GM12873 (cell line): ENCODE measurements around the gene MVP.

Source experiments
- CTCF ChIP-seq: IDR thresholded peaks from 2 replicates; pipeline ENCODE4 v1.5.1; 2012; ENCODE audit warnings: low read depth, mild to moderate bottlenecking, moderate library complexity, low read length, control low read depth; ENCODE audit not compliant: insufficient read depth; ENCODE audit errors: missing control alignments

The MVP gene

GRCh38 chr16:29804020-29804419 is 16.2 kb upstream of the MVP start:
- TF ChIP-seq CTCF, result no peak

- TF ChIP-seq CTCF, result no peak
Measured at GRCh38 chr16:29804455-29805231, 15.6 kb upstream of the MVP start.

- TF ChIP-seq CTCF, result no peak
Measured at GRCh38 chr16:29805232-29806098, 14.8 kb upstream of the MVP start.

GRCh38 chr16:29806099-29806579 is 14.1 kb upstream of the MVP start, which contains the start of gene MAZ:
TSS of gene MAZ (plus strand) at chr16:29806529. CDS start at chr16:29806702, 173 bp downstream.
- no peak for TF ChIP-seq CTCF

GRCh38 chr16:29806641-29807425 is 13.4 kb upstream of the MVP start:
- TF ChIP-seq CTCF, result no peak

- TF ChIP-seq CTCF, result peak; percentile 82
Measured at GRCh38 chr16:29807426-29808218, 12.6 kb upstream of the MVP start.
